ENCODE results near the gene TMEM38A.
A peak's percentile ranks its signal among the peaks of the same experiment; 100 is the strongest.
"Not testable (repeated sequence)": the region's sequence is repeated elsewhere in the genome, so short reads cannot be mapped to it uniquely, and the experiment has no call there.

Gene TMEM38A

DNA sequence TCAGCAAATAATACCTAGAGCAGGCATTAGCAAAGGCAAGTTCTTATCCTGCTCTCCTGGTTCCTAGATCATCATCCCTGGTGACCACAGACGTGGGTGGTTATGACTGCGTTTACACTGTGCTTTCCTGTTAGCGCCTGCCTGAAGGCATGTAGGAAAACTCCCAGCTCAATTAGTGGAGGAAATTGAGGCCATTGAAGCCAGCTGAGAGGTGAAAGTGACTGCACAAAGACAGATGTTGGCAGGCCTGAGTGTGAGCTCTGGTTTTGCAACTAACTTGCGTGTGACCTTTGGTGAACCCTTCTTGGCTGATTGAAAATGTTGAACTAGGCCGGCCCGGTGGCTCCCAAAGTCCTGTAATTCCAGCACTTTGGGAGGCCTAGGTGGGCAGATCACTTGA is 41.2 kb downstream of the TMEM38A start:
- no peak overlapping the region for H3K4me3 ChIP-seq (ENCODE audit: low read depth, low read length)
- TF ChIP-seq, protein P1, sequence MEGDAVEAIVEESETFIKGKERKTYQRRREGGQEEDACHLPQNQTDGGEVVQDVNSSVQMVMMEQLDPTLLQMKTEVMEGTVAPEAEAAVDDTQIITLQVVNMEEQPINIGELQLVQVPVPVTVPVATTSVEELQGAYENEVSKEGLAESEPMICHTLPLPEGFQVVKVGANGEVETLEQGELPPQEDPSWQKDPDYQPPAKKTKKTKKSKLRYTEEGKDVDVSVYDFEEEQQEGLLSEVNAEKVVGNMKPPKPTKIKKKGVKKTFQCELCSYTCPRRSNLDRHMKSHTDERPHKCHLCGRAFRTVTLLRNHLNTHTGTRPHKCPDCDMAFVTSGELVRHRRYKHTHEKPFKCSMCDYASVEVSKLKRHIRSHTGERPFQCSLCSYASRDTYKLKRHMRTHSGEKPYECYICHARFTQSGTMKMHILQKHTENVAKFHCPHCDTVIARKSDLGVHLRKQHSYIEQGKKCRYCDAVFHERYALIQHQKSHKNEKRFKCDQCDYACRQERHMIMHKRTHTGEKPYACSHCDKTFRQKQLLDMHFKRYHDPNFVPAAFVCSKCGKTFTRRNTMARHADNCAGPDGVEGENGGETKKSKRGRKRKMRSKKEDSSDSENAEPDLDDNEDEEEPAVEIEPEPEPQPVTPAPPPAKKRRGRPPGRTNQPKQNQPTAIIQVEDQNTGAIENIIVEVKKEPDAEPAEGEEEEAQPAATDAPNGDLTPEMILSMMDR (IDR thresholded peaks at IDR 0.05; ENCODE audit: low read depth, low read length): no peak

- TF ChIP-seq, protein P1 (IDR thresholded peaks at IDR 0.05; ENCODE audit: low read depth, low read length): no peak
- H3K4me3 ChIP-seq (ENCODE audit: low read depth, low read length): no peak overlapping the region
These were observed 42.7 kb downstream of the TMEM38A start for GRCh38 chr19:16703677-16704076.

DNA sequence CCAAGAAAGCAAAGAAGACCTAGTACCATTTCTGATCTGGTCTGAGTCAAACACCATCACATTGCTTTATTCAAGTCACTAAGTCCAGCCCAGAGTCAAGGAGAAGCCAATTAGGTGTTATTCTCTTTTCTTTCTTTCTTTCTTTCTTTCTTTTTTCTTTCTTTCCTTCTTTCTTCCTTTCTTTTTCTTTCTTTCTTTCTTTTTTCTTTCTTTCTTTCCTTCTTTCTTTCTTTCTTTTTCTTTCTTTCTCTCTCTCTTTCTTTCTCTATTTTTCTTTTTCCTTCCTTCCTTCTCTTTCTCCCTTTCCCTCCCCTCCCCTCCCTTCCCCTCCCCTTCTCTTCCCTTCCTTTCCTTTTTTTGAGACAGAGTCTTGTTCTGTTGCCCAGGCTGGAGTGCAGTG is 49.9 kb downstream of the TMEM38A start:
- H3K4me3 ChIP-seq (ENCODE audit: low read depth, low read length): not testable (repeated sequence)

- H3K4me3 ChIP-seq (ENCODE audit: low read depth, low read length): not testable (repeated sequence)
These were observed 51.4 kb downstream of the TMEM38A start for GRCh38 chr19:16712295-16712694.

DNA sequence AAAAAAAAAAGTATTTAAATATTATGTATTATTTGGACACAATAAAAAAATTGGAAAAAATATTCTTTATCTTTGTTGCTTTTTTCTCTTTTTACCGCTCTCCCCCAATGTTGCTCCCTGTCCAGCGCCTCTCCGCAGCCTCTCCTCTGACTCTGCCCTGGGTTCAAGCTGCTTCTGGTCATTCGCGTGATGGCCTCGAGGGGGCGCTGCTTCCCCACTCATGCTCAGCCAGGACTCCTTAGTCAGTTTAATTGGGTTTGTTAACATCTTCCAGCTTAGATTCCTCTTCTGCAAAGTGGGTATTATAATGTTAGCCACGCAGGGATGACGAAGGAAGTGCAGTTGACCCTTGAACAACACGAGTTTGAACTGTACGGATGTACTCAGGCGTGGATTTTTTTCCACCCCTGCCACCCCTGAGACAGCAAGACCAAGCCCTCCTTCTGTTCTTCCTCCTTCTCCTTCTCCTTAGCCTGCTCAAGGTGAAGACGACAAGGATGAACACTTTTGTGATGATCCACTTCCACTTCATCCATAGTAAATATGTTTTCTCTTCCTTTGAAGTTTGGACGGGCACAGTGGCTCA is 53.9 kb downstream of the TMEM38A start:
- TF ChIP-seq, protein P1 (IDR thresholded peaks at IDR 0.05; ENCODE audit: low read depth, low read length): peak; percentile 92

DNA sequence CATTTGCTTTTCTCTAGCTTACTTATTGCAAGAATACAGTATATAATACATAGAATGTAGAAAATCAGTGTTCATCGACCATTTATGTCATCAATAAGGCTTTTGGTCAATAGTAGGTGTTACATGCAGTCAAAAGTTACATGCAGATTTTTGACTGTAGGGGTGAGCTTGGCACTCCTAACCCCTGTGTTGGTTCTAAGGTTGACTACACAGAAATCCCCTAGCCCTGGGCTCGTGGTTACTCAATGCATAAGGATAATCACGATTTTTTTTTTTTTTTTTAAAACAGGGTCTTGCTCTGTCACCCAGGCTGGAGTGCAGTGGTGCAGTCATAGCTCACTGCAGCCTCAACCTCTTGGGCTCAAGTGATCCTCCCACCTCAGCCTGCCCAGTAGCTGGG is 54.7 kb downstream of the TMEM38A start:
- H3K4me3 ChIP-seq (ENCODE audit: low read depth, low read length): no peak overlapping the region
- TF ChIP-seq, protein P1 (IDR thresholded peaks at IDR 0.05; ENCODE audit: low read depth, low read length): no peak

More for the DNA sequence above, 53.9 kb downstream of the TMEM38A start:
- no peak overlapping the region for H3K4me3 ChIP-seq (ENCODE audit: low read depth, low read length)

GRCh38 chr19:16721051-16721450 is 60.1 kb downstream of the TMEM38A start:
- TF ChIP-seq, protein P1 (IDR thresholded peaks at IDR 0.05; ENCODE audit: low read depth, low read length): no peak
- no peak overlapping the region for H3K4me3 ChIP-seq (ENCODE audit: low read depth, low read length)

DNA sequence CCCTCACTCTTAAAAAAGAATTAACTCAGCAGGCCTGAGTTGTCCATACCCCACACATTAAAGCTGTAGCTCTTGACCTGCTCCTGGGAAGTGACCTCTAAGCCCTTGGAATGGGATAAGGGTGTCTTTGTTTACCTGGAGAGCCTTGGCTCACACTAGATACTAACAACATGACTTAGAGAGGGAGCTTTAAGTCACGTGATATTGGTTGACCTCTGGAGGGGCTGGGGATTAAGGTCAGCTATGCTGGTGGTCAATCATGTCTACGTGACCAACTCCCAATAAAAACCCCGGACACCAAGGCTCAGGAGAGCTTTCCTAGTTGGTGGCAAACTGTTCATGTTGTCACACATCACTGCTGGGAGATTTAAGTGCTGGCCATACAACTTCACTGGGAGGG is 61.7 kb downstream of the TMEM38A start:
- TF ChIP-seq, protein P1 (IDR thresholded peaks at IDR 0.05; ENCODE audit: low read depth, low read length): no peak
- no peak overlapping the region for H3K4me3 ChIP-seq (ENCODE audit: low read depth, low read length)

Measured in WI38 (cell line).